Tibial artery (tissue), 4 donors: ENCODE data around the gene XCL1.

Experiments
- DNase-seq, 2 donors: peaks; one replicate each; pipeline ENCODE4 v3.0.0-alpha.2; 2019
- H3K27ac ChIP-seq, 2 donors: fragments of 200-600 bp; sonication (generic) in 1 of 2; 1 replicate in 1 of 2; 2 replicates in 1 of 2; pipeline ENCODE4 v1.5.1; 2018 to 2019; ENCODE audit warnings: mild to moderate bottlenecking in 1 of 2
- H3K27me3 ChIP-seq, 2 donors: fragments of 200-600 bp; sonication (generic) in 1 of 2; one replicate each; pipeline versions ENCODE4 v1.5.1 to v1.6.0; 2016 to 2019
- H3K36me3 ChIP-seq, 3 donors: fragments of 200-600 bp; sonication (generic) in 2 of 3; one replicate each; pipeline ENCODE4 v1.5.1; 2016 to 2019; ENCODE audit warnings: mild to moderate bottlenecking in 2 of 3
- H3K4me1 ChIP-seq, 4 donors: fragments of 200-600 bp; sonication (generic) in 2 of 4; 1 replicate in 3 of 4; 2 replicates in 1 of 4; pipeline ENCODE4 v1.5.1; 2016 to 2019
- H3K4me3 ChIP-seq, 2 donors: fragments of 200-600 bp; sonication (generic) in 1 of 2; 1 replicate in 1 of 2; 2 replicates in 1 of 2; pipeline ENCODE4 v1.5.1; 2018 to 2019; ENCODE audit warnings: mild to moderate bottlenecking in 2 of 2
- H3K9me3 ChIP-seq, 3 donors: fragments of 200-600 bp; sonication (generic) in 1 of 3; one replicate each; pipeline ENCODE4 v1.5.1; 2016 to 2019
- CTCF ChIP-seq, 2 experiments: fragments of 200-600 bp in 1 of 2; fragments of 450-650 bp in 1 of 2; IDR thresholded peaks; one replicate each; pipeline ENCODE4 v1.5.1; 2017 to 2019; ENCODE audit warnings: antibody characterized with exemption in 2 of 2, mild to moderate bottlenecking in 1 of 2, moderate library complexity in 1 of 2
- intact Hi-C: fragments of 100-400 bp; cut with DNase I; formaldehyde crosslinking; loops from one replicate; pipeline ENCODE4 v1.15.0; 2023; ENCODE audit warnings: low total_unique reads

XCL1 gene

GRCh38 chr1:168555508-168556046 is 20.8 kb upstream of the XCL1 start:
- H3K4me1 ChIP-seq = no peaks in the 10 kb centered on the region
- no peaks in the 10 kb centered on the region for H3K36me3 ChIP-seq
- intact Hi-C loops = no loop called here
- H3K27me3 ChIP-seq = no peaks in the 10 kb centered on the region
- no peak for TF ChIP-seq CTCF (IDR thresholded peaks at IDR 0.05)
- no peak overlapping the region for H3K4me3 ChIP-seq
- no peaks in the 10 kb centered on the region for H3K9me3 ChIP-seq
- H3K27ac ChIP-seq = no peak overlapping the region
- no peak for DNase-seq

- intact Hi-C loops = no loop called here
- Histone ChIP-seq H3K27me3 (no peaks in the 10 kb centered on the region), H3K4me1 (no peaks in the 10 kb centered on the region), H3K4me3 (no peak overlapping the region), H3K27ac (no peak overlapping the region), H3K9me3 (no peaks in the 10 kb centered on the region), H3K36me3 (no peaks in the 10 kb centered on the region)
- no peak for TF ChIP-seq CTCF (IDR thresholded peaks at IDR 0.05)
- DNase-seq = no peak
These were observed 19.8 kb upstream of the XCL1 start for GRCh38 chr1:168556647-168557046.

- DNase-seq = no peak
- Histone ChIP-seq H3K4me3 (no peak overlapping the region), H3K4me1 (no peaks in the 10 kb centered on the region), H3K27ac (no peak overlapping the region), H3K27me3 (peaks cover 0 to 5% of the 10 kb centered on the region in 2 donors), H3K36me3 (no peaks in the 10 kb centered on the region), H3K9me3 (no peaks in the 10 kb centered on the region)
- no peak for TF ChIP-seq CTCF (IDR thresholded peaks at IDR 0.05)
- intact Hi-C loops = loop anchor here (10.0 kb wide), 1 partner anchor 116 kb away; no protein-coding TSS in a partner anchor
These were observed 16.0 kb upstream of the XCL1 start for GRCh38 chr1:168560370-168560769.

- Histone ChIP-seq H3K27me3 (peaks cover 0 to 5% of the 10 kb centered on the region in 2 donors), H3K9me3 (no peaks in the 10 kb centered on the region), H3K4me1 (no peaks in the 10 kb centered on the region), H3K27ac (no peak overlapping the region), H3K4me3 (no peak overlapping the region), H3K36me3 (no peaks in the 10 kb centered on the region)
- no peak for DNase-seq
- TF ChIP-seq CTCF (IDR thresholded peaks at IDR 0.05) = no peak
- intact Hi-C loops = loop anchor here (10.0 kb wide), 1 partner anchor 117 kb away; no protein-coding TSS in a partner anchor
These were observed 14.4 kb upstream of the XCL1 start for GRCh38 chr1:168561989-168562388.

GRCh38 chr1:168565825-168566224 is 10.6 kb upstream of the XCL1 start:
- no peaks in the 10 kb centered on the region for H3K36me3 ChIP-seq
- peaks cover 0 to 5% of the 10 kb centered on the region in 2 donors for H3K27me3 ChIP-seq
- no peak overlapping the region for H3K4me3 ChIP-seq
- no peak for DNase-seq
- H3K27ac ChIP-seq = no peak overlapping the region
- no peaks in the 10 kb centered on the region for H3K4me1 ChIP-seq
- intact Hi-C loops = loop anchor here (10.0 kb wide), 1 partner anchor 121 kb away; no protein-coding TSS in a partner anchor
- no peaks in the 10 kb centered on the region for H3K9me3 ChIP-seq
- no peak for TF ChIP-seq CTCF (IDR thresholded peaks at IDR 0.05)

- Histone ChIP-seq H3K4me3 (no peak overlapping the region), H3K27me3 (peaks cover 0 to 5% of the 10 kb centered on the region in 2 donors), H3K36me3 (no peaks in the 10 kb centered on the region), H3K9me3 (no peaks in the 10 kb centered on the region), H3K27ac (no peak overlapping the region), H3K4me1 (no peaks in the 10 kb centered on the region)
- no peak for TF ChIP-seq CTCF (IDR thresholded peaks at IDR 0.05)
- no peak for DNase-seq
- intact Hi-C loops = loop anchor here (10.0 kb wide), 1 partner anchor 122 kb away; no protein-coding TSS in a partner anchor
These were observed 9.4 kb upstream of the XCL1 start for GRCh38 chr1:168567007-168567406.
